Lower lobe of right lung (tissue), 2 donors: ENCODE measurements around the gene SYT8. TPM values are rescaled to one million over a fixed set of nuclear protein-coding genes. Genes with fewer than 3 reads are reported as not detected.

Source experiments
- ATAC-seq, 2 donors: fragments of 200-7000 bp; cut with Tn5 transposase; one replicate each; pipeline ENCODE4 v1.9.1; 2020 to 2022; ENCODE audit warnings: mild to moderate bottlenecking in 2 of 2, moderate library complexity in 2 of 2
- DNase-seq: peaks from one replicate; pipeline ENCODE4 v3.0.0-alpha.2; 2020
- H3K27ac ChIP-seq: fragments of 200-600 bp; one replicate; pipeline ENCODE4 v1.8.0; 2022
- H3K27me3 ChIP-seq: fragments of 200-600 bp; one replicate; pipeline ENCODE4 v1.8.0; 2022; ENCODE audit warnings: low read depth
- H3K36me3 ChIP-seq: fragments of 200-600 bp; one replicate; pipeline ENCODE4 v1.8.0; 2022; ENCODE audit warnings: mild to moderate bottlenecking
- H3K4me1 ChIP-seq: fragments of 200-600 bp; one replicate; pipeline ENCODE4 v1.8.0; 2022
- H3K4me3 ChIP-seq: fragments of 200-600 bp; one replicate; pipeline ENCODE4 v1.8.0; 2022; ENCODE audit warnings: mild to moderate bottlenecking
- H3K9me3 ChIP-seq: fragments of 200-600 bp; one replicate; pipeline ENCODE4 v1.8.0; 2022
- CTCF ChIP-seq: fragments of 200-600 bp; IDR thresholded peaks from one replicate; pipeline ENCODE4 v1.8.0; 2022; ENCODE audit warnings: antibody characterized with exemption, mild to moderate bottlenecking
- intact Hi-C: fragments of 100-400 bp; cut with DNase I; formaldehyde crosslinking; loops from one replicate; pipeline ENCODE4 v1.11.0; 2022
- long read RNA-seq: library from polyadenylated mRNA; unstranded; transcript quantifications from one replicate; pipeline ENCODE4 v2.0.0, GENCODE V29; 2021
- total RNA-seq: library from RNA; stranded (reverse); fragmentation: NEBNext Ultra II Directional; extraction: Animal tissue kit (Norgen Biotek cat#: 25700); gene quantifications from one replicate; pipeline ENCODE4 v1.2.1, GENCODE V29; 2021
- donor health status: DM: no; HTN: yes; CAD: no; lungs with severe emphysema.

Gene SYT8
- 18.5 TPM for total RNA-seq
- long read RNA-seq, transcript SYT8-201 (8 exons, 1,556 nt), result major isoform, 5 of 46 reads
- long read RNA-seq, partial matches to known transcripts, result 10 of 46 reads
- long read RNA-seq, other reads (novel, unspliced or antisense), result 30 of 46 reads

- H3K9me3 ChIP-seq, result no peaks in the 10 kb centered on the region
- no peak for ATAC-seq
- H3K4me1 ChIP-seq, result peaks cover 51% of the 10 kb centered on the region
- intact Hi-C loops, result no loop called here
- no peak for TF ChIP-seq CTCF
- peaks cover 8% of the 10 kb centered on the region for H3K27me3 ChIP-seq
- H3K36me3 ChIP-seq, result no peaks in the 10 kb centered on the region
- H3K27ac ChIP-seq, result peak within 1 kb of the TSS; percentile 84
- H3K4me3 ChIP-seq, result no peak within 1 kb of the TSS
- peak; percentile 56 for DNase-seq
These were observed at the start of gene SYT8 for GRCh38 chr11:1834779-1835670. Gene SYT8, plus strand, starts transcription at chr11:1834990. Its CDS starts 116 bp downstream, at chr11:1835106.

GRCh38 chr11:1785749-1786413 lies 48.9 kb upstream of the SYT8 start:
- Histone ChIP-seq H3K36me3 (no peaks in the 10 kb centered on the region), H3K4me3 (no peak overlapping the region), H3K9me3 (no peaks in the 10 kb centered on the region), H3K4me1 (peaks cover 18% of the 10 kb centered on the region), H3K27ac (no peak overlapping the region), H3K27me3 (no peaks in the 10 kb centered on the region)
- DNase-seq (no peak), ATAC-seq (peak in 1 of 2 donors; percentile 16)
- no peak for TF ChIP-seq CTCF
- intact Hi-C loops, result no loop called here

- Histone ChIP-seq H3K9me3 (no peaks in the 10 kb centered on the region), H3K4me3 (no peak overlapping the region), H3K27ac (no peak overlapping the region), H3K4me1 (peaks cover 15% of the 10 kb centered on the region), H3K36me3 (no peaks in the 10 kb centered on the region), H3K27me3 (no peaks in the 10 kb centered on the region)
- DNase-seq, result no peak
- no peak for TF ChIP-seq CTCF
- no peak for ATAC-seq
- intact Hi-C loops, result no loop called here
These were observed 48.3 kb upstream of the SYT8 start for GRCh38 chr11:1786466-1786865.

GRCh38 chr11:1791912-1792311 lies 42.9 kb upstream of the SYT8 start:
- Histone ChIP-seq H3K27me3 (peaks cover 3% of the 10 kb centered on the region), H3K4me3 (no peak overlapping the region), H3K27ac (no peak overlapping the region), H3K36me3 (no peaks in the 10 kb centered on the region), H3K4me1 (no peaks in the 10 kb centered on the region), H3K9me3 (no peaks in the 10 kb centered on the region)
- DNase-seq (no peak), ATAC-seq (no peak)
- no peak for TF ChIP-seq CTCF
- intact Hi-C loops, result no loop called here

- intact Hi-C loops, result no loop called here
- TF ChIP-seq CTCF, result no peak
- Histone ChIP-seq H3K27ac (no peak overlapping the region), H3K4me1 (no peaks in the 10 kb centered on the region), H3K4me3 (no peak overlapping the region), H3K9me3 (no peaks in the 10 kb centered on the region), H3K27me3 (peaks cover 3% of the 10 kb centered on the region), H3K36me3 (no peaks in the 10 kb centered on the region)
- ATAC-seq (no peak), DNase-seq (no peak)
These were observed 42.3 kb upstream of the SYT8 start for GRCh38 chr11:1792461-1792860.
